HepG2 (cell line): ENCODE results near the gene C1QBP.

ENCODE experiments used
- CEBPB ChIP-seq: IDR thresholded peaks from 2 replicates; pipeline ENCODE4 v1.6.1; 2011; ENCODE audit warnings: low read depth, low read length, improper control_type of control experiment, borderline replicate concordance
- CHD2 ChIP-seq: IDR thresholded peaks from 2 replicates; pipeline ENCODE4 v1.6.1; 2011; ENCODE audit warnings: low read depth, low read length, improper control_type of control experiment
- CREB1 ChIP-seq, 2 experiments: fragments of 450-650 bp in 1 of 2; IDR thresholded peaks; 2 replicates each; pipeline ENCODE4 v1.6.1; 2016 to 2017; ENCODE audit warnings: control low read depth in 1 of 2, mild to moderate bottlenecking in 1 of 2, missing compliant biosample characterization in 1 of 2, missing genetic modification characterization in 1 of 2
- FOXA1 ChIP-seq, 2 experiments: fragments of 450-650 bp in 1 of 2; sonication (generic) in 1 of 2; formaldehyde crosslinking in 1 of 2; IDR thresholded peaks; 2 replicates each; pipeline versions ENCODE4 v1.4.0 to v1.6.1; 2016 to 2020; ENCODE audit warnings: missing genetic modification reagents in 1 of 2
- HNRNPLL ChIP-seq: fragments of 200-400 bp; formaldehyde crosslinking; IDR thresholded peaks from 2 replicates; pipeline ENCODE4 v1.6.1; 2017; ENCODE audit warnings: mild to moderate bottlenecking, low read depth, low read length; ENCODE audit not compliant: poor library complexity, severe bottlenecking
- JUND ChIP-seq: sonication (generic); formaldehyde crosslinking; IDR thresholded peaks from 2 replicates; pipeline ENCODE4 v1.8.0; 2022; ENCODE audit warnings: mild to moderate bottlenecking, missing genetic modification reagents
- POLR2AphosphoS5 ChIP-seq: IDR thresholded peaks from 2 replicates; pipeline ENCODE4 v1.6.1; 2012; ENCODE audit warnings: low read depth, low read length
- SMAD3 ChIP-seq: sonication (generic); formaldehyde crosslinking; IDR thresholded peaks from 2 replicates; pipeline ENCODE4 v1.4.0; 2020; ENCODE audit warnings: missing genetic modification reagents
- SP5 ChIP-seq: IDR thresholded peaks from 2 replicates; pipeline ENCODE4 v1.6.1; 2016; ENCODE audit warnings: low read depth, borderline replicate concordance
- ZNF230 ChIP-seq: sonication (generic); formaldehyde crosslinking; IDR thresholded peaks from 2 replicates; pipeline ENCODE4 v1.4.0; 2020; ENCODE audit warnings: mild to moderate bottlenecking, missing genetic modification reagents
- TF ChIP-seq, protein P1 (sequence below): sonication (generic); formaldehyde crosslinking; IDR thresholded peaks from 2 replicates; pipeline ENCODE4 v1.5.0; 2020; ENCODE audit warnings: mild to moderate bottlenecking, missing genetic modification reagents, moderate library complexity

DNA sequence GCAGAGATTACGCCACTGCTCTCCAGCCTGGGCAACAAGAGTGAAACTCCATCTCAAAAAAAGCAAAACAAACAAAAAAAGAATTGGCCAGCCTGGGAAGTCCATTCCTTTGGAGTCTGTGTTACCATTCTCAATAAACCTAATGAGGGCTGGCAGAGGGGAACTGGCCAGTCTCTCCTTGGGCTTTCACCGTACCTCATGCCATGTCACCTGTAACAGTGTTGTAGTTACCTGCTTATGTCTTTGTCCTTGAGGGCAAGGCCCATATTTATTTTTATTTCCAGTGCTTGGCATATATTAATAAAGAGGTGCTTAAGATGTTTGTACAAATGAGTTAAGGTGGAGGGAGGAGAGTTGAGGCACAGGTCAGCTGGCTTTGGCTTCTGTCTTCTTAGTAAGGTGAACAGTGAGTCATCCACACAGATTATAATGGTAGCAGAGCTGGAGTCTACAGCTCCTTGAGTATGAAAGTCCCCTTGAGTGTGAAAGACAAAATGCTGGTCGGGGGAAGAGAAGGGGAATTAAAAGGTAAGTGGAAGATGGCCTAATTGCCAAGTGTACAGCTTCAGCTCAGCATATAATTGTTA, 8.4 kb downstream of the C1QBP start:
- TF ChIP-seq SP5 (no peak), CEBPB (no peak), SMAD3 (CRISPR knock-in tag) (no peak), HNRNPLL (no peak), CREB1 (IDR thresholded peaks at IDR 0.05) (no peak), CREB1 (CRISPR knock-in tag; IDR thresholded peaks at IDR 0.05) (no peak), JUND (CRISPR knock-in tag) (no peak), CHD2 (no peak), POLR2AphosphoS5 (no peak), ZNF230 (CRISPR knock-in tag) (no peak), FOXA1 (IDR thresholded peaks at IDR 0.05) (no peak), FOXA1 (CRISPR knock-in tag; IDR thresholded peaks at IDR 0.05) (no peak)
- TF ChIP-seq, protein P1, sequence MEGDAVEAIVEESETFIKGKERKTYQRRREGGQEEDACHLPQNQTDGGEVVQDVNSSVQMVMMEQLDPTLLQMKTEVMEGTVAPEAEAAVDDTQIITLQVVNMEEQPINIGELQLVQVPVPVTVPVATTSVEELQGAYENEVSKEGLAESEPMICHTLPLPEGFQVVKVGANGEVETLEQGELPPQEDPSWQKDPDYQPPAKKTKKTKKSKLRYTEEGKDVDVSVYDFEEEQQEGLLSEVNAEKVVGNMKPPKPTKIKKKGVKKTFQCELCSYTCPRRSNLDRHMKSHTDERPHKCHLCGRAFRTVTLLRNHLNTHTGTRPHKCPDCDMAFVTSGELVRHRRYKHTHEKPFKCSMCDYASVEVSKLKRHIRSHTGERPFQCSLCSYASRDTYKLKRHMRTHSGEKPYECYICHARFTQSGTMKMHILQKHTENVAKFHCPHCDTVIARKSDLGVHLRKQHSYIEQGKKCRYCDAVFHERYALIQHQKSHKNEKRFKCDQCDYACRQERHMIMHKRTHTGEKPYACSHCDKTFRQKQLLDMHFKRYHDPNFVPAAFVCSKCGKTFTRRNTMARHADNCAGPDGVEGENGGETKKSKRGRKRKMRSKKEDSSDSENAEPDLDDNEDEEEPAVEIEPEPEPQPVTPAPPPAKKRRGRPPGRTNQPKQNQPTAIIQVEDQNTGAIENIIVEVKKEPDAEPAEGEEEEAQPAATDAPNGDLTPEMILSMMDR (CRISPR knock-in tag): no peak
